Stimulated activated effector memory CD8-positive, alpha-beta T cell treated with anti-CD3 and anti-CD28 coated beads, Interleukin-12 subunit alpha, Interleukin-12 subunit beta, amount 100 ng/mL, for 72 hours (primary cell): ENCODE data around the gene TYSND1.
"Not testable (repeated sequence)": the region's sequence is repeated elsewhere in the genome, so short reads cannot be mapped to it uniquely, and the experiment has no call there.

Experiments
- ATAC-seq: fragments of 150-1000 bp; cut with Tn5 transposase; 2 replicates; pipeline ENCODE4 v1.10.0; 2021
- DNase-seq, 2 donors: peaks; one replicate each; pipeline ENCODE4 v3.0.0; 2021 to 2022; ENCODE audit warnings: low spot score in 2 of 2
- H3K27ac Mint-ChIP-seq: one replicate; pipeline ENCODE4 v1.8.0; 2022; ENCODE audit warnings: mild to moderate bottlenecking, mixed read lengths
- H3K36me3 Mint-ChIP-seq: one replicate; pipeline ENCODE4 v1.8.0; 2022; ENCODE audit warnings: mild to moderate bottlenecking, mixed read lengths
- H3K4me1 Mint-ChIP-seq: one replicate; pipeline ENCODE4 v1.8.0; 2022; ENCODE audit warnings: mixed read lengths
- H3K4me3 Mint-ChIP-seq: one replicate; pipeline ENCODE4 v1.8.0; 2022; ENCODE audit warnings: mild to moderate bottlenecking, mixed read lengths
- H3K9me3 Mint-ChIP-seq: one replicate; pipeline ENCODE4 v1.8.0; 2022; ENCODE audit warnings: mixed read lengths

The TYSND1 gene

GRCh38 chr10:70174058-70174741 is 27.7 kb upstream of the TYSND1 start:
- H3K4me1 Mint-ChIP-seq = peaks cover 23% of the 10 kb centered on the region
- ATAC-seq (no peak), DNase-seq (peak; percentile 14 to 70)
- H3K9me3 Mint-ChIP-seq = no peaks in the 10 kb centered on the region
- peak overlapping the region; percentile 27 for H3K4me3 Mint-ChIP-seq
- peak overlapping the region; percentile 87 for H3K27ac Mint-ChIP-seq
- peaks cover 19% of the 10 kb centered on the region for H3K36me3 Mint-ChIP-seq

DNA sequence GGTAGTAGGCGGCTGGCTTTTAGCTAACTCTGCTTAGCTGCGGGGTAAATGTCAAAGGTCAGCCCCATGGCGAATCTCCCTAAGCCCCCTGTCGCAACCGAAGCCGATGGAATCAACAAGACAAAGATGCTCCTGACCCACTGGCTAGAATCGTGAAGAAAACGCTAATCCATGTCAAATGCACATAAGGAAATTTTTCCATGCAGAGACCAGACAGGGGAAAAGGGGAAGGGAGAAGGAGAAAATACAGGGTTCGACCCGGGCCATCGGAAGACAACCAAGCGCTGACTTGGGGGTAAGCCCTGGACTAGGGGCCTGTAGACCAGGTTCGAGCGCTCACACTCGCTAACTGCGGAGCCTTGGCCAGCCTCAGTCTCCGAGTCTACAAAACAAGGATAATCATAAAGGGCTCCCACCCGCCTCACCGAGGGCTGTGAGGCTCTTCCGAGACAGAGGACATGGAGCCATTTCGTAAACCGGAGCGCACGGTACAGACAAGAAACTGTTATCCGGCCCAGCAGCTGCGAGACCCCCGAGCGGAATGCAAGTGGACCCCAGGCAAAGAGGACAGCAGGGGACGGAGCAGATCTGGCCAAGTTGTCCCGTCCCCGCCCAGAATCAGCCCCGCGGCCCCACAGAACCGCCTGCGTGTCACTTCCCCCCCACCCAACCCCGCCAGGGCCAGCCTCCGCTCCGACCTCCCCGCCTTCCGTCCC is 23.3 kb upstream of the TYSND1 start:
- Mint-ChIP-seq H3K4me3 (peak overlapping the region; percentile 89), H3K9me3 (no peaks in the 10 kb centered on the region), H3K4me1 (peaks cover 53% of the 10 kb centered on the region), H3K36me3 (peaks cover 63% of the 10 kb centered on the region), H3K27ac (peak overlapping the region; percentile 92)
- DNase-seq = no peak
- ATAC-seq = peak; percentile 6

DNA sequence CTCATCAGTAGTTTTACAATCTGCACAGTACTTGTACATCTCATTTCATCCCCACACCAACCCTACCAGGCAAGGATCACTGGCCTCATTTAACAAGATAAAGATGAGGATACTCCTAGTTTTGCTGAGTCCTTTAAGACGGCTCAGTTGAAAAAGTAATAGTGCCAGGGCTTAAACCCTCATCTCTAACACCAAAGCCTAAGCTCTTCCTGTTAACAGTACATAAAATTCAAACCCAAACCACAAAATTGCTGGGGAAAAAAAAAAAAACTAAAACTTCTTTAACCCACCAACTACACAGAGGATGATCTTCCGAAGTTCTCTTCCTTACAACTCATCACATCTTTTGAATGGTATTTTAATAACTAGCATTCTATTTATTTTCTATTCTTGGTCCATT is 22.5 kb upstream of the TYSND1 start:
- no peak for DNase-seq
- H3K36me3 Mint-ChIP-seq = peaks cover 71% of the 10 kb centered on the region
- H3K27ac Mint-ChIP-seq = peak overlapping the region; percentile 92
- H3K9me3 Mint-ChIP-seq = no peaks in the 10 kb centered on the region
- ATAC-seq = no peak
- peaks cover 52% of the 10 kb centered on the region for H3K4me1 Mint-ChIP-seq
- H3K4me3 Mint-ChIP-seq = peak overlapping the region; percentile 89

DNA sequence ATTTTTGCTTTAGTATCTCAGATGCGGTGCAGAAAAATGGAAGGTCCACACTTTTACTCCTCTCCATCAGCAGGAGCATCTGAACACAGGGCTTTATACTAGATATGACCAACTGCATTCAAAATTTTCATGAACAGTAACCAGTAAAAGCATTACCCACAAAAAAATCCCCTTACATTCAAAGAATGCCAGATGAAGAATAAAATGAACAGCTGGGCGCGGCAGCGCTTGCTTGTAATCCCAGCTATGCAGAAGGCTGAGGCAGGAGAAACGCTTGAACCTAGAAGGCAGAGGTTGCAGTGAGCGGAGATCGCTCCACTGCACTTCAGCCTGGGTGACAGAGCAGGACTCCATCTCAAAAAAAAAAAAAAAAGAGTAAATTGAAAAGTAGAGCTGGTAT is 20.7 kb upstream of the TYSND1 start:
- Mint-ChIP-seq H3K4me3 (peak overlapping the region; percentile 89), H3K4me1 (peaks cover 66% of the 10 kb centered on the region), H3K27ac (no peak overlapping the region), H3K9me3 (no peaks in the 10 kb centered on the region), H3K36me3 (peaks cover 86% of the 10 kb centered on the region)
- no peak for DNase-seq
- no peak for ATAC-seq

GRCh38 chr10:70166394-70166793 is 19.9 kb upstream of the TYSND1 start:
- no peak for ATAC-seq
- H3K4me3 Mint-ChIP-seq = no peak overlapping the region
- no peaks in the 10 kb centered on the region for H3K9me3 Mint-ChIP-seq
- H3K36me3 Mint-ChIP-seq = peaks cover 94% of the 10 kb centered on the region
- H3K27ac Mint-ChIP-seq = no peak overlapping the region
- no peak for DNase-seq
- H3K4me1 Mint-ChIP-seq = peaks cover 69% of the 10 kb centered on the region

- no peak overlapping the region for H3K27ac Mint-ChIP-seq
- H3K9me3 Mint-ChIP-seq = no peaks in the 10 kb centered on the region
- H3K4me1 Mint-ChIP-seq = peaks cover 68% of the 10 kb centered on the region
- H3K4me3 Mint-ChIP-seq = peak overlapping the region; percentile 47
- ATAC-seq = no peak
- peaks cover 97% of the 10 kb centered on the region for H3K36me3 Mint-ChIP-seq
- DNase-seq = no peak
Measured at GRCh38 chr10:70164163-70164562, 17.7 kb upstream of the TYSND1 start.

GRCh38 chr10:70163448-70163847 is 16.9 kb upstream of the TYSND1 start:
- DNase-seq (no peak), ATAC-seq (no peak)
- H3K27ac Mint-ChIP-seq = no peak overlapping the region
- H3K4me1 Mint-ChIP-seq = peaks cover 61% of the 10 kb centered on the region
- H3K4me3 Mint-ChIP-seq = peak overlapping the region; percentile 47
- peaks cover 97% of the 10 kb centered on the region for H3K36me3 Mint-ChIP-seq
- no peaks in the 10 kb centered on the region for H3K9me3 Mint-ChIP-seq

GRCh38 chr10:70162892-70163201 is 16.3 kb upstream of the TYSND1 start:
- Mint-ChIP-seq H3K27ac (peak overlapping the region; percentile 23), H3K4me1 (peaks cover 55% of the 10 kb centered on the region), H3K36me3 (peaks cover 97% of the 10 kb centered on the region), H3K4me3 (peak overlapping the region; percentile 47), H3K9me3 (no peaks in the 10 kb centered on the region)
- DNase-seq (peak in 1 of 2 donors; percentile 67), ATAC-seq (peak; percentile 95)

DNA sequence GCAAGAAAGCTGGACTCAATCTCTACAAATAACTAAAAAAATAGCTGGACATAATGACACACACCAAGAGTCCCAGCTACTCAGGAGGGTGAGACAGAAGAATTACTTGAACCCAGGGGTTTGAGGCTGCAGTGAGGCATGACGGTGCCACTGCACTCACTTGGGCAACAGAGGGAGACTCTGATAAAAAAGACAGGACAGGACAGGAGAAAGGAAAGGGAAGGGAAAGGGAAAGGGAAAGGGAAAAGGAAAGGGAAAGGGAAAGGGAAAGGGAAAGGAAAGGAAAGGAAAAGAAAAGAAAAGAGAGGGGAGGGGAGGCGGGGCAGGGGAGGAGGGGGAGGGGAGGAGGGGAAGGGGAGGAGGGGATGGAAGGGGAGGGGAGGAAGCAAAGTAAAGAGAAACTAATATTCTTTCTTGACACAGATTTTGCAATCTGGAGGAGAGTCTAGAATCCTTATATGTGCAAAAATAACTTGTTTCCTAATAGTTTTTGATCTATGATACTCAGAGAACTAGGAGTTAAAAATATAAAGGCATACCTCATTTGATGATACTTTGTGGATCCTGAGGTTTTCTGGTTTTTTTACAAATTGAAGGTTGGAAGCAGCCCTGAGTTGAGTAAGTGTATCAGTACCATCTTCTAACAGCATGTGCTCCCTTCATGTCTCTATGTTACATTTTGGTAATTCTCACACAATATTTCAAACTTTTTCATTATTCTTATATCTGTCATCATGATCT is 15.8 kb upstream of the TYSND1 start:
- ATAC-seq (peak; percentile 77), DNase-seq (no peak)
- peak overlapping the region; percentile 23 for H3K27ac Mint-ChIP-seq
- peaks cover 97% of the 10 kb centered on the region for H3K36me3 Mint-ChIP-seq
- H3K4me1 Mint-ChIP-seq = peaks cover 49% of the 10 kb centered on the region
- peak overlapping the region; percentile 47 for H3K4me3 Mint-ChIP-seq
- no peaks in the 10 kb centered on the region for H3K9me3 Mint-ChIP-seq

GRCh38 chr10:70160798-70161197 is 14.3 kb upstream of the TYSND1 start:
- Mint-ChIP-seq H3K36me3 (peaks cover 97% of the 10 kb centered on the region), H3K27ac (no peak overlapping the region), H3K4me3 (no peak overlapping the region), H3K9me3 (no peaks in the 10 kb centered on the region), H3K4me1 (peaks cover 55% of the 10 kb centered on the region)
- ATAC-seq = no peak
- DNase-seq = no peak

- DNase-seq, H3K4me3 Mint-ChIP-seq, ATAC-seq, H3K27ac Mint-ChIP-seq, H3K9me3 Mint-ChIP-seq: not testable (repeated sequence)
- Mint-ChIP-seq H3K4me1 (peaks cover 54% of the 10 kb centered on the region), H3K36me3 (peaks cover 97% of the 10 kb centered on the region)
Measured at GRCh38 chr10:70159366-70159765, 12.9 kb upstream of the TYSND1 start.

DNA sequence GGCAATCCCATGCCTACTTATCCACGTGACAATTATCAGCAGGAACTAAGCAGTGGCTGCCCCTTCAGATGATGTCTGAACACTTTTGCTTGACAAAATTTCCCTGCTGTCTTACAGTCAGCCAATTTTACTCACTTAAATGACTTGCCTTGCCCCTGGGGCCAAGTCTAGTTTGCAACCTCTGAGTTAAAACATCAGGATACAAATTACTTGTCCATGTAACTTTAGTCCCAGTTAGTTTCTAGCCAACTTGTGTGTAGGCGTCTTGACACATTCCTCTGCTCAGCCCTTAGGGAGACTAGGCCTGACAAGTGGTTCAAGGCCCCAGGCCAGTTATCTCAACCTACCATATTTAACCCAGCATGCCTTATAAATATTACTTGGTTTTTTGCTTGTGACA is 11.6 kb upstream of the TYSND1 start:
- H3K4me1 Mint-ChIP-seq = peaks cover 42% of the 10 kb centered on the region
- ATAC-seq (no peak), DNase-seq (no peak)
- no peaks in the 10 kb centered on the region for H3K9me3 Mint-ChIP-seq
- H3K4me3 Mint-ChIP-seq = no peak overlapping the region
- H3K27ac Mint-ChIP-seq = no peak overlapping the region
- peaks cover 97% of the 10 kb centered on the region for H3K36me3 Mint-ChIP-seq

DNA sequence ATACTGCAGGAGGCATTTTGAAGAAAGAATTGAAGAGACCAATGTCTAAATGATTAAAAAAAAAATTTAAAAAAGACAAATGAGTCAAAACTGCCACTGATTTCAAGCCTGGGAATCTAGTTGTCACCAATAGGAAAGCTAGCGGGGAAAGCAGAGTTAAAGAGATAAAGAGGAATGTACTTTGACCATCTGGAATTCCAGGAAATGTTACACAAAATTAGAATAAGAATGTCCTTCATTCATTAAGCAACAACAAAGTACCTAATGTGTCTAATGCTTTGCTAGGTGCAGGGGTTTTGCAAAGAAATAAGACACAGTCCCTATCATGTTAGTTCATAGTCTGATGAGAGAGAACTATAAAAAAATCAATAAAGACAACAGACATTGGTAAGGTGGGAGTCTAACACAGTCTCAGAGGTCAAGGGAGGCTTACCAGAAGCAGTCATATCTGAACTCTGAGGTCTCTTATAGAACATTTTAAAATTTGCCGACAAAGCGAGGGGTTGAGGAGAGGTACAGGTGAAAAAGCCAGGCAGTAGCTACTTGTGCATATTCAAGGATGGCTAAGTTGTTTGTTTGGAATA is 8.8 kb upstream of the TYSND1 start:
- Mint-ChIP-seq H3K4me3 (no peak overlapping the region), H3K27ac (peak overlapping the region; percentile 1), H3K9me3 (no peaks in the 10 kb centered on the region), H3K36me3 (peaks cover 100% of the 10 kb centered on the region), H3K4me1 (peaks cover 17% of the 10 kb centered on the region)
- DNase-seq (no peak), ATAC-seq (no peak)

DNA sequence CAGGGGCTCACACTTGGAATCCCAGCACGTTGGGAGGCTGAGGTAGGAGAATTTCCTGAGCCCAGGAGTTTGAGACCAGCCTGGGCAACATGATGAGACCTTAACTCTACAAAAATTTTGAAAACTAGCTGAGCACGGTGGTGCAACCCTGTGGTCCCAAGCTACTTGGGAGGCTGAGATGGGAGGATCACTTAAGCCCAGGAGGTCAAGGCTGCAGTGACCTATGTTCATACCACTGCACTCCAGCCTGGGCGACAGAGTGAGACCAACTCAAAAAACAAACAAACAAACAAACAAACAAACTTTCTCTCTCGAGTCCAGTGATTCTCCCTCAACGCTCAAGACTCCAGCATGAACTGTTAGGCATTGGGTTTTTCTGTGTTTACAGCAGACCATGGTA is 2.0 kb upstream of the TYSND1 start:
- H3K27ac Mint-ChIP-seq = no peak overlapping the region
- ATAC-seq (no peak), DNase-seq (no peak)
- H3K9me3 Mint-ChIP-seq = no peaks in the 10 kb centered on the region
- H3K36me3 Mint-ChIP-seq = peaks cover 69% of the 10 kb centered on the region
- H3K4me3 Mint-ChIP-seq = no peak overlapping the region
- H3K4me1 Mint-ChIP-seq = peaks cover 18% of the 10 kb centered on the region

DNA sequence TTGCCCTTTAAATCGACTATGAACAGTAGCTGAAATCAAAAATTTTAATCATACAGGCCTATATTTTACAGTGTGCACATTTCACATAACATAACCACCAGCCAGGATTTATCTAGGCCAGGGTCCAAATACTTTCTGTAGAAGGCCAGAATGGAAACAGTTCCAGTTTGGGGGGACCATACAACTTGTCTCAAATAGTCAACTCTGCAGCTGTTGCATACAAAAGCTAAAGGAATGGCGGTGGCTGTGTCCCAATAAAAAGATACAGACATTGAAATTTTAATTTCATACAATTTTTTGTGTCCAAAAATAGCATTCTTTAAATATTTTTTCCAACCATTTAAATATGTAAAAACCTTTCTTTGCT is 742 bp upstream of the TYSND1 start:
- no peaks in the 10 kb centered on the region for H3K9me3 Mint-ChIP-seq

More for the DNA sequence above, 742 bp upstream of the TYSND1 start:
- DNase-seq (no peak), ATAC-seq (no peak)
- Mint-ChIP-seq H3K4me3 (peak overlapping the region; percentile 69), H3K4me1 (peaks cover 31% of the 10 kb centered on the region), H3K36me3 (peaks cover 56% of the 10 kb centered on the region), H3K27ac (peak overlapping the region; percentile 79)
